ENCODE measurements around the gene KPNA4. TPM values are rescaled to one million over a fixed set of nuclear protein-coding genes. Genes with fewer than 3 reads are reported as not detected.
A peak's percentile ranks its signal among the peaks of the same experiment; 100 is the strongest.
"Not testable (repeated sequence)": the region's sequence is repeated elsewhere in the genome, so short reads cannot be mapped to it uniquely, and the experiment has no call there.

KPNA4 gene
- total and polyA plus RNA-seq, 12 donors: 21.6 to 190 (median 134) TPM

GRCh38 chr3:160455846-160456245, 109.5 kb downstream of the KPNA4 start:
- TF ChIP-seq, protein P1, sequence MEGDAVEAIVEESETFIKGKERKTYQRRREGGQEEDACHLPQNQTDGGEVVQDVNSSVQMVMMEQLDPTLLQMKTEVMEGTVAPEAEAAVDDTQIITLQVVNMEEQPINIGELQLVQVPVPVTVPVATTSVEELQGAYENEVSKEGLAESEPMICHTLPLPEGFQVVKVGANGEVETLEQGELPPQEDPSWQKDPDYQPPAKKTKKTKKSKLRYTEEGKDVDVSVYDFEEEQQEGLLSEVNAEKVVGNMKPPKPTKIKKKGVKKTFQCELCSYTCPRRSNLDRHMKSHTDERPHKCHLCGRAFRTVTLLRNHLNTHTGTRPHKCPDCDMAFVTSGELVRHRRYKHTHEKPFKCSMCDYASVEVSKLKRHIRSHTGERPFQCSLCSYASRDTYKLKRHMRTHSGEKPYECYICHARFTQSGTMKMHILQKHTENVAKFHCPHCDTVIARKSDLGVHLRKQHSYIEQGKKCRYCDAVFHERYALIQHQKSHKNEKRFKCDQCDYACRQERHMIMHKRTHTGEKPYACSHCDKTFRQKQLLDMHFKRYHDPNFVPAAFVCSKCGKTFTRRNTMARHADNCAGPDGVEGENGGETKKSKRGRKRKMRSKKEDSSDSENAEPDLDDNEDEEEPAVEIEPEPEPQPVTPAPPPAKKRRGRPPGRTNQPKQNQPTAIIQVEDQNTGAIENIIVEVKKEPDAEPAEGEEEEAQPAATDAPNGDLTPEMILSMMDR (IDR thresholded peaks at IDR 0.05): no peak
- no peaks in the 10 kb centered on the region for H3K27me3 ChIP-seq
- no peaks in the 10 kb centered on the region for H3K36me3 ChIP-seq
- DNase-seq: no peak
- H3K4me1 ChIP-seq: peaks cover 0 to 2% (median 0%) of the 10 kb centered on the region in 9 donors
- no peak overlapping the region for H3K4me3 ChIP-seq
- H3K27ac ChIP-seq: no peak overlapping the region
- no peaks in the 10 kb centered on the region for H3K9me3 ChIP-seq
- intact Hi-C loops (cut with DNase I): no loop called here
- no peak for ATAC-seq
- 86 to 87% methylated on average over 3 of the region's 3 CpGs for WGBS, 2 donors

DNA sequence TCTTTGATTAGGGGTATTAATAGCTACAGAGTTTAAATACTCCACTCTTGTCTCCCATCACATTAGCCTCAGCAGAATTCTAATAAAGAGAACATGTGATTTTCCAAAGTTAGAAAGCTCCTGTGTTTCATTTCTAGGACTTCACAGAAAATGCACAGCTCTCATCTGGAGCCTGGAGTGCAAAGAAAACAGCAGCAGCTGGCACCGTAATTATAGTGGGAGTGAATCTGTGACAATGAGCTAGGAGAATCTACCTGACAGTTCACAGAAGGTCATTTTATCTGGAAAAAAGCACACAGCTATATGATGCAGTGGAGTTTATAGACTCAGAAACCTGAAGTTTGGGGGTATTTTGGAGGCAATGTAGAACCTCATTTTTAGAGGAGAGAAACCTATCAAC, 110.4 kb downstream of the KPNA4 start:
- H3K9me3 ChIP-seq: no peaks in the 10 kb centered on the region
- no peak overlapping the region for H3K27ac ChIP-seq
- TF ChIP-seq, protein P1 (IDR thresholded peaks at IDR 0.05): no peak
- peaks cover 0 to 11% (median 7%) of the 10 kb centered on the region in 9 donors for H3K4me1 ChIP-seq
- no peaks in the 10 kb centered on the region for H3K36me3 ChIP-seq
- intact Hi-C loops (cut with DNase I): no loop called here
- ATAC-seq: no peak
- 52 to 73% methylated on average over 1 of the region's 1 CpG for WGBS, 2 donors
- no peak for DNase-seq
- H3K27me3 ChIP-seq: peaks cover 0 to 4% (median under 1%) of the 10 kb centered on the region in 7 donors
- H3K4me3 ChIP-seq: no peak overlapping the region

DNA sequence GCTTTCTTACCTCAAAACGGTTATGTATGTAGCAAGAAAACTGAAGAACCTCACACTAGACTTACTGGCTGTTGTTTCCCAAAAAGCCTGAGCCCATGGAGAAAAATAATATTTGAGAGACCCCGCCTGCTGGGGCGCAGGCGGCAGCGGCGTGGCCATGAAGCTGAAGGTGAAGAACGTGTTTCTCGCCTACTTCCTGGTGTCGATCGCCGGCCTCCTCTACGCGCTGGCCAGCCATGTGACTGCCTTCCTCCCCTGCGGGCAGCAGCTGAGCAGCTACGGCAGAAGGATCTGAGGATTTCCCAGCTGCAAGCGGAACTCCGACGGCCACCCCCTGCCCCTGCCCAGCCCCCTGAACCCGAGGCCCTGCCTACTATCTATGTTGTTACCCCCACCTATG, 113.1 kb downstream of the KPNA4 start:
- H3K36me3 ChIP-seq; H3K4me3 ChIP-seq; DNase-seq; intact Hi-C loops (cut with DNase I); ATAC-seq; H3K9me3 ChIP-seq; H3K27ac ChIP-seq: not testable (repeated sequence)
- Histone ChIP-seq H3K4me1 (peaks cover 0 to 30% (median 15%) of the 10 kb centered on the region in 9 donors), H3K27me3 (peaks cover 0 to 30% (median 16%) of the 10 kb centered on the region in 7 donors)
- WGBS, 2 donors: 96 to 97% methylated on average over 16 to 19 of the region's 19 CpGs

GRCh38 chr3:160451602-160452001, 113.8 kb downstream of the KPNA4 start:
- ATAC-seq: no peak

GRCh38 chr3:160450846-160451245, 114.5 kb downstream of the KPNA4 start:
- Histone ChIP-seq H3K27ac (no peak overlapping the region), H3K27me3 (peaks cover 0 to 30% (median 16%) of the 10 kb centered on the region in 7 donors), H3K36me3 (no peaks in the 10 kb centered on the region), H3K4me1 (peaks cover 0 to 31% (median 15%) of the 10 kb centered on the region in 9 donors), H3K9me3 (no peaks in the 10 kb centered on the region), H3K4me3 (no peak overlapping the region)
- no peak for DNase-seq
- ATAC-seq: peak in 1 of 8 donors; percentile 31
- intact Hi-C loops (cut with DNase I): no loop called here
- 57 to 58% methylated on average over 3 of the region's 3 CpGs for WGBS, 2 donors
- TF ChIP-seq, protein P1 (IDR thresholded peaks at IDR 0.05): no peak

More at GRCh38 chr3:160451602-160452001, 113.8 kb downstream of the KPNA4 start:
- H3K36me3 ChIP-seq: no peaks in the 10 kb centered on the region
- DNase-seq: no peak
- 87 to 92% methylated on average over 4 of the region's 4 CpGs for WGBS, 2 donors
- no peak overlapping the region for H3K27ac ChIP-seq
- no peaks in the 10 kb centered on the region for H3K9me3 ChIP-seq
- H3K4me1 ChIP-seq: peaks cover 0 to 31% (median 15%) of the 10 kb centered on the region in 9 donors
- peaks cover 0 to 30% (median 16%) of the 10 kb centered on the region in 7 donors for H3K27me3 ChIP-seq
- intact Hi-C loops (cut with DNase I): no loop called here
- no peak overlapping the region for H3K4me3 ChIP-seq
- TF ChIP-seq, protein P1 (IDR thresholded peaks at IDR 0.05): no peak

Measured in heart right ventricle (tissue), 16 donors.